ENCODE data around the gene CAD. TPM values are rescaled to one million over a fixed set of nuclear protein-coding genes. Genes with fewer than 3 reads are reported as not detected.

The CAD gene
- total RNA-seq, 1 donor from 2014 or later: 28.8 TPM

DNA sequence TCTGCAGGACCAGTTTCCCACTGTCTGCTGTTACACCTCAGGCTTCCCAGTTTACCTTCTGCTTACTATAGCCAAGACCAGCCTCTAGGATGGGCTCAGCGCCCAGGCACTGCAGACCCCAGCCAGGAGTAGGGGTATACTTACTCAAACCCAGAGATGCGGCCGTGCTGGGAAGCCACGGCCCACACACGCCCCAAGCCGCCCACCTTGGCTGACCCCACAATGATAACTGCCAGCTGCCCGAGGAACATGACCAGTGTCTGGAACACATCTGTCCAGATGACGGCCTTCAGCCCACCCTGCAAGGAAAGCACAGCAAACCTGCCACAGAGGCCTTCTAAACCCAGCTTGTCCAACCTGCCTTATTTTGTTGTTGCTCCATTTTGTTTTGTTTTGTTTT is 12.0 kb upstream of the CAD start:
- TF ChIP-seq, protein P1, sequence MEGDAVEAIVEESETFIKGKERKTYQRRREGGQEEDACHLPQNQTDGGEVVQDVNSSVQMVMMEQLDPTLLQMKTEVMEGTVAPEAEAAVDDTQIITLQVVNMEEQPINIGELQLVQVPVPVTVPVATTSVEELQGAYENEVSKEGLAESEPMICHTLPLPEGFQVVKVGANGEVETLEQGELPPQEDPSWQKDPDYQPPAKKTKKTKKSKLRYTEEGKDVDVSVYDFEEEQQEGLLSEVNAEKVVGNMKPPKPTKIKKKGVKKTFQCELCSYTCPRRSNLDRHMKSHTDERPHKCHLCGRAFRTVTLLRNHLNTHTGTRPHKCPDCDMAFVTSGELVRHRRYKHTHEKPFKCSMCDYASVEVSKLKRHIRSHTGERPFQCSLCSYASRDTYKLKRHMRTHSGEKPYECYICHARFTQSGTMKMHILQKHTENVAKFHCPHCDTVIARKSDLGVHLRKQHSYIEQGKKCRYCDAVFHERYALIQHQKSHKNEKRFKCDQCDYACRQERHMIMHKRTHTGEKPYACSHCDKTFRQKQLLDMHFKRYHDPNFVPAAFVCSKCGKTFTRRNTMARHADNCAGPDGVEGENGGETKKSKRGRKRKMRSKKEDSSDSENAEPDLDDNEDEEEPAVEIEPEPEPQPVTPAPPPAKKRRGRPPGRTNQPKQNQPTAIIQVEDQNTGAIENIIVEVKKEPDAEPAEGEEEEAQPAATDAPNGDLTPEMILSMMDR (IDR thresholded peaks at IDR 0.05): no peak
- Histone ChIP-seq H3K27ac (no peak overlapping the region), H3K4me1 (no peaks in the 10 kb centered on the region), H3K9me3 (no peaks in the 10 kb centered on the region), H3K27me3 (ENCODE audit: low read depth) (no peaks in the 10 kb centered on the region), H3K4me3 (no peak overlapping the region), H3K36me3 (peaks cover 93% of the 10 kb centered on the region)
- ATAC-seq: no peak
- intact Hi-C loops (cut with DNase I): no loop called here
- no peak for DNase-seq

DNA sequence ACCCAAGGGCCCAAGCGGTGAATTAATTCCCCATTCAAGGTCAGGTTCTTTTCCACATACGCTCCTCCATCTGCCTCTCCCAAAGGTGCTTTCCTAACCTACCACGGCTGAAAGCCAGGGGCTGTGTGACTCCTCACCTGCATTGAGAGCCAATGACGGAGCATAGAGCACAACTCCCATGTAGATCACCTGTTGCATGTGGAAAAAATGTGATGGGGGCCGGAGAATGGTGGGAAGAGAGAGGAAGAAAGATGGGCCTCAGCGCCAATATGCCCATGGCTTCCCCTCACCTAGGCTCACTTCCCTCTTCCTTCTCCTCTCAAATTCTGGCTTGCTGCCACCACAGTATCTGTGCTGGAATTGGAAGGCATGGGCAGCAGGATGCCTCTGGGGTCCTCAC is 10.8 kb upstream of the CAD start:
- DNase-seq: no peak
- H3K9me3 ChIP-seq: no peaks in the 10 kb centered on the region
- H3K4me1 ChIP-seq: peaks cover 5% of the 10 kb centered on the region
- ATAC-seq: no peak
- no peak overlapping the region for H3K27ac ChIP-seq
- H3K27me3 ChIP-seq (ENCODE audit: low read depth): no peaks in the 10 kb centered on the region
- intact Hi-C loops (cut with DNase I): no loop called here
- no peak overlapping the region for H3K4me3 ChIP-seq
- peaks cover 87% of the 10 kb centered on the region for H3K36me3 ChIP-seq
- TF ChIP-seq, protein P1 (IDR thresholded peaks at IDR 0.05): no peak

DNA sequence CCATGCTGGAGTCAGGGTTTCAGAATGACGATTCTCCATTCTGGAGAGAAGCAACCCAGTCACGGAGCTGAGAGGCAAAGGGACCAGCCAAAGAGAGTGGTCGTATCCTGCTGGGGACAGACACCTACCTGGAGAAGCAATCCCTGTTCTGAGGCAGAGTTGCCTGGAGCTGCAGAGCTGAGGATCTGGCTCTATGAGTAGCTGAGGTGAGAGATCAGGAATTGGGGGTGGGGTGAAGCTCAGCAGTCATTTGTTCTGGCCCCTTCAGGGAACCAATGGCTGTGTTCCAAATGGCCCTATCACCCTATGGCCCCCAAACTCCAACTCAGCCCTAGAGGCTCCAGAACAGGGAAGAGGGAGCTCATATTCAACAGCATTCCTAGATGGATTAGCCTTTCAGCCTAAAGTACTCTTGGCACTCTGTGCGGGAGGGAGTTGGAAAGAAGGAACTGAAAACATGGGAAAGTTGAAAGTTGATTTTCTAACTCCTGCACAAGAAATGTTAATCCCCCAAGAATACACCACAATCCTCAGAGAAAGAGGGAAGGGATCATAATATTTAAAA is 8.6 kb upstream of the CAD start:
- Histone ChIP-seq H3K27ac (no peak overlapping the region), H3K4me3 (no peak overlapping the region), H3K27me3 (ENCODE audit: low read depth) (no peaks in the 10 kb centered on the region), H3K4me1 (peaks cover 15% of the 10 kb centered on the region), H3K36me3 (peaks cover 65% of the 10 kb centered on the region), H3K9me3 (no peaks in the 10 kb centered on the region)
- no peak for DNase-seq
- ATAC-seq: no peak
- TF ChIP-seq, protein P1 (IDR thresholded peaks at IDR 0.05): no peak
- intact Hi-C loops (cut with DNase I): no loop called here

DNA sequence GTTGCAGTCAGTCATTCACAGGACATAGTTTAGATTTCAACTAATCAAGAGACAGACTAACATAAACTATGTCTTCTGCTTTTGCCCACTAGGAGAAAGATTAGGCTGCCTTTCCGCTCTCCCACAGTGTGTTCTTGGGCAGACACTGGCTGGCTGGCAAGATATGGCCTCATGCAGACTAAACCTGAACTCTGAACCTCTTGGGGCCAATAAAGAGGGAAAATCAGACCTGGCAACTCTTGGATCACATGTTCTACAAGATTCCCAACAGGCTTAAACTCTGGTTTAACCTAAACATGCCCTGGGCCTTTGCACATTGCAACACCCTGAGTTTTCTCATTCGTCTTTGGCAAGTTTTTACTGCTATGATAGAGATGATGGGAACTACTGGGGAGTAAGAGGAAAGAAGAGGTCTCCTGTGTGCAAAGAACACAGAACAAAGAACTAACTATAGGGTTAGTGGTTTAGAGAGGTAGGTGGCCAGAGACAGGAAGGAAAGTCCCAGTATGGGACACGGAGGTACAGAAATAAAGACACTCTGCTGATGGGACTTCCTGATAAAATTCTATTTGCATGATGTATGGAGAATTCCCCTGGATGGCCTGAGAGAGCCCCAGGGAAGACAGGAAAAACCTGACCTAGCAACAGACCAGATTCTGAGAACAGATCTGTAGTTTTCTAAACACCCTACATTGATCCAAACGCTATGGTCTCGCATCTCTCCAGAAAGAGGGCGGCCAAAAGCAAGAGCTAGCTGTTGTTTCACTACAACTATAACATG is 7.4 kb upstream of the CAD start:
- intact Hi-C loops (cut with DNase I): no loop called here
- ATAC-seq: no peak
- no peaks in the 10 kb centered on the region for H3K9me3 ChIP-seq

DNA sequence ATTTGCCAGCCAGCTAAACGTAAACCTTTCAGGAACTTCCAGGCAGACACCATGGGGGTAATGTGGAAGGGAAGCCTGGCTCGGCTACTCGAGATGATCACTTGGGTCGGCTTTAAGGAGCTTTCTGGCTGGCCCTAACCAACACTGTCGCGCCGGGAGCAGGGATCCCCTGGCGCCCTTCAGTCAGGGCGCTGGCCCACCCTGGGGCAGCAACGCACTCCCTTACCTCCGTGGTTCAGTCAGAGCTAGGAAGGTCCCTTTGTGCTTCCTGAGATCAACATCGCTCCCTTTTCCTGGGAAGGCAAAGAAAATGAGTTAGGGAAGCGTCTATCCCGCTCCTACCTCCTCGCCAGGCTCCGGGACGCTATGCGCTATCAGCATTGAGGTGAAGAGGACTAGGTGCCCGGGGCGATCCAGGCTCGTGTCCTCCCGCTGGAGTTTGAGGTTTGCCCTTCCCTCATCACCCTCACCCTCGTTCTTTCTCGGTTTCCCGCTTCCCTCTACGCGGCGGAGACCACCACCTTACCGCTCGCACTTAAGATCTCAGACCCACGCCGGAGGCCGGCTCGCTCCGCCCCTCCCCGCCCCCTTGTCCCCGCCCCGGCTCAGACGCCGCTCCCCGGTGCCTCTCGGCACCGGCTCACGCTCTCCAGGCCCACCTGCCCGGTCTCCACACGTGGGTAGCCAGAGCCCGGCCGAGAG is 5.8 kb upstream of the CAD start:
- intact Hi-C loops (cut with DNase I): no loop called here
- TF ChIP-seq, protein P1 (IDR thresholded peaks at IDR 0.05): no peak
- ATAC-seq: peak; percentile 14 to 35
- H3K27me3 ChIP-seq (ENCODE audit: low read depth): no peaks in the 10 kb centered on the region
- H3K36me3 ChIP-seq: peaks cover 46% of the 10 kb centered on the region
- peak overlapping the region; percentile 100 for H3K27ac ChIP-seq
- H3K4me3 ChIP-seq: peak overlapping the region; percentile 87
- peaks cover 17% of the 10 kb centered on the region for H3K4me1 ChIP-seq
- no peak for DNase-seq
- H3K9me3 ChIP-seq: no peaks in the 10 kb centered on the region

More for the DNA sequence above, 7.4 kb upstream of the CAD start:
- TF ChIP-seq, protein P1 (IDR thresholded peaks at IDR 0.05): no peak
- Histone ChIP-seq H3K27ac (no peak overlapping the region), H3K27me3 (ENCODE audit: low read depth) (no peaks in the 10 kb centered on the region), H3K4me1 (peaks cover 17% of the 10 kb centered on the region), H3K36me3 (peaks cover 52% of the 10 kb centered on the region), H3K4me3 (no peak overlapping the region)
- no peak for DNase-seq
